Thyroid gland (tissue), 4 donors: Measurements from ENCODE around the gene SLC22A4. TPM values are rescaled to one million over a fixed set of nuclear protein-coding genes. Genes with fewer than 3 reads are reported as not detected.

Source experiments
- DNase-seq, 2 donors: peaks; one replicate each; pipeline ENCODE4 v3.0.0-alpha.2; 2019
- H3K27ac ChIP-seq, 3 donors: fragments of 200-600 bp; sonication (generic); 1 replicate in 2 of 3; 2 replicates in 1 of 3; pipeline ENCODE4 v1.5.1; 2016 to 2019; ENCODE audit warnings: mild to moderate bottlenecking in 1 of 3, moderate library complexity in 1 of 3
- H3K27me3 ChIP-seq: fragments of 200-600 bp; sonication (generic); one replicate; pipeline ENCODE4 v1.5.1; 2019
- H3K36me3 ChIP-seq, 2 donors: fragments of 200-600 bp; sonication (generic); one replicate each; pipeline ENCODE4 v1.5.1; 2016 to 2019
- H3K4me1 ChIP-seq, 2 donors: fragments of 200-600 bp; sonication (generic); one replicate each; pipeline ENCODE4 v1.5.1; 2017 to 2019
- H3K4me3 ChIP-seq, 3 donors: fragments of 200-600 bp; sonication (generic); replicated peaks in 1 of 3; 1 replicate in 2 of 3; 2 replicates in 1 of 3; pipeline ENCODE4 v1.5.1; 2016; ENCODE audit warnings: mild to moderate bottlenecking in 1 of 3
- H3K9me3 ChIP-seq: fragments of 200-600 bp; sonication (generic); one replicate; pipeline ENCODE4 v1.5.1; 2017
- CTCF ChIP-seq, 6 experiments: fragments of 200-600 bp in 3 of 6; fragments of 450-650 bp in 3 of 6; sonication (generic) in 3 of 6; IDR thresholded peaks; one replicate each; pipeline ENCODE4 v1.5.1; 2016 to 2019; ENCODE audit warnings: antibody characterized with exemption in 6 of 6, mild to moderate bottlenecking in 2 of 6, inconsistent platforms in 1 of 6, moderate library complexity in 1 of 6
- POLR2A ChIP-seq, 2 donors: fragments of 450-650 bp; IDR thresholded peaks; one replicate each; pipeline ENCODE4 v1.6.1; 2017; ENCODE audit warnings: antibody characterized with exemption in 2 of 2, mild to moderate bottlenecking in 2 of 2, moderate library complexity in 1 of 2
- WGBS, 2 donors: methylation state at CpG; one replicate each; pipeline ENCODE4 v1.1.5; 2017; 5-methylcytosine and 5-hydroxymethylcytosine counted together
- intact Hi-C: fragments of 100-400 bp; cut with DNase I; formaldehyde crosslinking; loops from one replicate; pipeline ENCODE4 v1.15.1; 2023
- total RNA-seq, 4 donors: library from RNA; depleted of rRNA; stranded (reverse); fragments of >200 nt; gene quantifications; one replicate each; pipeline ENCODE4 v1.2.3, GENCODE V29; 2016

Gene SLC22A4
- total RNA-seq, 4 donors from 2014 or later: 0.54 to 0.78 TPM; not detected in 2

GRCh38 chr5:132267931-132268768, 26.0 kb upstream of the SLC22A4 start:
- H3K27ac ChIP-seq: no peak overlapping the region
- H3K9me3 ChIP-seq: no peaks in the 10 kb centered on the region
- intact Hi-C loops: no loop called here
- DNase-seq: no peak
- no peaks in the 10 kb centered on the region for H3K36me3 ChIP-seq
- WGBS, 2 donors: 67 to 83% methylated on average over 3 to 4 of the region's 6 CpGs
- no peak overlapping the region for H3K4me3 ChIP-seq
- no peaks in the 10 kb centered on the region for H3K27me3 ChIP-seq
- TF ChIP-seq POLR2A (IDR thresholded peaks at IDR 0.05): no peak
- no peak for TF ChIP-seq CTCF (IDR thresholded peaks at IDR 0.05)
- peaks cover 8 to 41% of the 10 kb centered on the region in 2 donors for H3K4me1 ChIP-seq

- TF ChIP-seq CTCF (IDR thresholded peaks at IDR 0.05): no peak
- TF ChIP-seq POLR2A (IDR thresholded peaks at IDR 0.05): no peak
- H3K4me3 ChIP-seq: no peak overlapping the region
- no peak overlapping the region for H3K27ac ChIP-seq
- intact Hi-C loops: no loop called here
- no peaks in the 10 kb centered on the region for H3K9me3 ChIP-seq
- 64 to 90% methylated on average over 7 of the region's 8 CpGs for WGBS, 2 donors
- peaks cover 5 to 41% of the 10 kb centered on the region in 2 donors for H3K4me1 ChIP-seq
- no peaks in the 10 kb centered on the region for H3K36me3 ChIP-seq
- no peak for DNase-seq
- no peaks in the 10 kb centered on the region for H3K27me3 ChIP-seq
Observed at GRCh38 chr5:132268769-132269551, 25.2 kb upstream of the SLC22A4 start.

GRCh38 chr5:132269635-132270334, 24.4 kb upstream of the SLC22A4 start:
- no peak overlapping the region for H3K4me3 ChIP-seq
- TF ChIP-seq POLR2A (IDR thresholded peaks at IDR 0.05) (no peak), CTCF (IDR thresholded peaks at IDR 0.05) (no peak)
- no peaks in the 10 kb centered on the region for H3K27me3 ChIP-seq
- no peaks in the 10 kb centered on the region for H3K36me3 ChIP-seq
- intact Hi-C loops: loop anchor here (5.0 kb wide), 1 partner anchor 233 kb away; no protein-coding TSS in a partner anchor
- H3K4me1 ChIP-seq: peaks cover 5 to 38% of the 10 kb centered on the region in 2 donors
- H3K27ac ChIP-seq: no peak overlapping the region
- no peak for DNase-seq
- WGBS, 2 donors: 95 to 97% methylated on average over 3 of the region's 3 CpGs
- no peaks in the 10 kb centered on the region for H3K9me3 ChIP-seq

- intact Hi-C loops: loop anchor here (5.0 kb wide), 1 partner anchor 232 kb away; no protein-coding TSS in a partner anchor
- TF ChIP-seq POLR2A (IDR thresholded peaks at IDR 0.05) (no peak), CTCF (IDR thresholded peaks at IDR 0.05) (no peak)
- no peak for DNase-seq
- H3K4me3 ChIP-seq: no peak overlapping the region
- no peaks in the 10 kb centered on the region for H3K27me3 ChIP-seq
- H3K36me3 ChIP-seq: no peaks in the 10 kb centered on the region
- H3K9me3 ChIP-seq: no peaks in the 10 kb centered on the region
- peaks cover 4 to 32% of the 10 kb centered on the region in 2 donors for H3K4me1 ChIP-seq
- 100% methylated on average over 1 of the region's 1 CpG; no CpG with 5 or more reads in 1 of the 2 donors for WGBS, 2 donors
- H3K27ac ChIP-seq: no peak overlapping the region
Observed at GRCh38 chr5:132270335-132270665, 23.9 kb upstream of the SLC22A4 start.
